Cerebellar nuclear complex (tissue), 1 donor: ENCODE data around the gene ZNF821.
A peak's percentile ranks its signal among the peaks of the same experiment; 100 is the strongest.
"Not testable (repeated sequence)": the region's sequence is repeated elsewhere in the genome, so short reads cannot be mapped to it uniquely, and the experiment has no call there.

Source experiments
- DNase-seq, 2 experiments: peaks; one replicate each; lab custom pipeline; 2025; lab: John Stamatoyannopoulos, UW

Gene ZNF821, protein sequence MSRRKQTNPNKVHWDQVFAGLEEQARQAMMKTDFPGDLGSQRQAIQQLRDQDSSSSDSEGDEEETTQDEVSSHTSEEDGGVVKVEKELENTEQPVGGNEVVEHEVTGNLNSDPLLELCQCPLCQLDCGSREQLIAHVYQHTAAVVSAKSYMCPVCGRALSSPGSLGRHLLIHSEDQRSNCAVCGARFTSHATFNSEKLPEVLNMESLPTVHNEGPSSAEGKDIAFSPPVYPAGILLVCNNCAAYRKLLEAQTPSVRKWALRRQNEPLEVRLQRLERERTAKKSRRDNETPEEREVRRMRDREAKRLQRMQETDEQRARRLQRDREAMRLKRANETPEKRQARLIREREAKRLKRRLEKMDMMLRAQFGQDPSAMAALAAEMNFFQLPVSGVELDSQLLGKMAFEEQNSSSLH

DNA sequence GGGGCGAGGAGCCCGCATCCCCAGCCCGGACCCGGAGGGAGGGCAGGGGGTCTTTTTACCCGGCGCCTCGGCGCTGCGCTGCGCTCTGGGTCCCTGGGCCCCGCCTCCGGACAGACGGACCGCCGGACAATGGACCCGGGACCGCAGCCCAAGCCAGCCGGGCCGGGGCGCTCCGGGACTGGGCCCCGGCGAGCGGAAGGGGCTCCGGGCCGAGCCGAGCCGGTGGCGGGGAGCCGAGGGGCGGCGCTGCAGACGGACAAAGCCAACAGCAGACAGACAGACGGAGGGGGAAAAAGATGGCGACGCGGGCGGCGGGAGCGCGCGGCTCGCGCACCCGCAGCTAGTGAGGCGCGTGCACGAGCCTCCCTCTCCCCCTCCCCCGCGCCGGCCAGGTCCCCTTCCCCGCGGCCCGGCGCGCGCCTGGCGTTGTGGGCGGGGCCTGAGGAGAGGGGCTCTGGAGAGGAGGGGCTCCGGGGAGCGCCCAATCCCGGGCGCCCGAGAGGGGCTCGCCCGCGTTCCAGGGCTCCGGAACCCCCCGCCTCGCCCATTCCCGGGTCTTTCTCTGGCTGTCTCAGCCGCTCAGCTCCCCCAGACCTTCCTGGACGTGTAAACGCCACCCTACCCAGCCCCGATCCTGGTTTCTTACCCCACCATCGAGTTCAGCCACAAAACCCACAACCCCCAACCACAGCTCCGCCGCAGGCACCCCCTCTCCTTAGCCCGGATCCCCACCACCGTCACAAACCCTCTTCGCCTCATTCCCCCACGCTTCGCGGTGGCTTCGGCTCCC, at the start of gene ZNF821:
Gene ZNF821 (minus strand): TSS at position 334 of the 790 bp plus-strand sequence. CDS start 4,236 bp downstream, outside the sequence.
- DNase-seq: peak in 1 of 2 experiments; percentile 36

DNA sequence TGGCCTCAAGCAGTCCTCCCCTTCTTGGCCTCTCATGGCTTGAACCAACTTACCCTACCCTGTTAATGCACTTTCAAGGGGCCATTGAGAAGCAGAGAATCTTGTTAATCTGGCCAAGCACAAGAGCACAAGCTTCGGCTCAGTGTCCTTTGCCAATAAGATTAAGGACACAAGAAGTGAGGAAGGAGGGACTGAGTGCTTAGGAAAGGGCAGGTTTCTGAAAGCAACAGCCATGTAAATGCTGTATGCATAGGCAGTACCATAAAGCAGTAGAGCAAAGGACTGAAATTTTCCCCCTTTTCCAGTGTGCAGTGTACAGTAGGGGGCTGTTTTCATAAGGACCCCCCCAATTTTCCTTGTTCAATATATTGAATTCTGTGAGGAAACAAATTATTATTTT, 49.0 kb upstream of the ZNF821 start:
- DNase-seq: no peak

DNA sequence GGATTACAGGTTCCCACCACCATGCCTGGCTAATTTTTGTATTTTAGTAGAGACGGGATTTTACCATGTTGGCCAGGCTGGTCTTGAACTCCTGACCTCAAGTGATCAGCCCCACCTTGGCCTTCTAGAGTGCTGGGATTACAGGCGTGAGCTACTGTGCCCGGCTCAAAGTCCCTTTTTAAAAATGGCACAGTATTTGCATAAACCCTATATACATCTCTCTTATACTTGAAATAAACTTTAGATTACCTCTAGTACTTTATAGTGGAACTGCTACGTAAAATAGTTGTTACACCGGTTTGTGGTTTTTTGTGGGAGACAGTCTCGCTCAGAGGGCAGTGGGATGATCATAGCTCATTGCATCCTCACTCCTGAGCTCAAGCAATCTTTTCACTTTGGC, 47.6 kb upstream of the ZNF821 start:
- DNase-seq: no peak

- no peak for DNase-seq
Observed at GRCh38 chr16:71931001-71931400, 47.0 kb upstream of the ZNF821 start.

DNA sequence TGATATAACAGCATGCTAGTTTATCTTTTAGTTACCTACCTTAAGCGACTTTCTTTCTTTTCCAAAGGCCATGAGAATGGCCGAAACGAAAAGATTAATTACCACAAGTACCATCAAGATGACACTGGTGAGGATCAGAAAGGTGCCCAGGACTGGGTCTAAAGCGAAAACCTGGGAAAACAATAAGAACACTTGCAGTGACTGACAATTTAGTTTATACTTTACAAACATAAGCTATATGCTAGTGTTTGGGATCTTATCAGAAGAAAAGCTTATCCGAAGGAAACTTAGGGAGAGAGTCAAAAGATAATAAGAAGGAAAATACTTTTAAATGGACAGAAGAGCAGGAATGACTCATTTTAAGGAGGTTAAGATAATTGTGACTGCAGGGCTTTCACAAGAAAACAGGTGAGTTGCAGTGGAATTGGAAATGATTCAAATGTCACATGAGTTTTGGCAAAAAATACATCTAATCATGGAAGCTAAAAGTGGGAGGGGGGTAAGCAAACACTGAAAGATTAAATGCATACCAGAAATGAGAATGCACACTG, 46.1 kb upstream of the ZNF821 start:
- no peak for DNase-seq

- no peak for DNase-seq
Observed at GRCh38 chr16:71929048-71929447, 45.1 kb upstream of the ZNF821 start.

DNA sequence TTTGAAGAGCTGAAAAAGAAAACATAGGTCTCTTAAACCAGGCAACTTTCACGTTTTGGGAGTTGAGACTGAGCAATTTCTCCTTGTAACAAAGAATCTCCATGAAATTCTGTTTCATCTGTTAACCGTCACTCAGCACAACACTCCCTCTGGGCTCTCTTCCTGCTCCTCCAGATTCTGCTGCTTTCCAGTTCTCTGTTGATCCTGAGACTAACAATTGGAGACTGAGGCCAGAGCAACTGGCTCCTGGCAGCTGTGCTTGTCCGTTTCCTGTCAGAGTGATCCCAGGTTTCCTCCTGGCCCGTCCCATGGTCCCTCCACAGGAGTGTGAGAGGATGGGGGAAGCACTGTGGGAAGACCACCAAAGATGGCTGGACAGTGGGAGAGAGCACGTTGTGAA, 43.8 kb upstream of the ZNF821 start:
- DNase-seq: no peak

DNA sequence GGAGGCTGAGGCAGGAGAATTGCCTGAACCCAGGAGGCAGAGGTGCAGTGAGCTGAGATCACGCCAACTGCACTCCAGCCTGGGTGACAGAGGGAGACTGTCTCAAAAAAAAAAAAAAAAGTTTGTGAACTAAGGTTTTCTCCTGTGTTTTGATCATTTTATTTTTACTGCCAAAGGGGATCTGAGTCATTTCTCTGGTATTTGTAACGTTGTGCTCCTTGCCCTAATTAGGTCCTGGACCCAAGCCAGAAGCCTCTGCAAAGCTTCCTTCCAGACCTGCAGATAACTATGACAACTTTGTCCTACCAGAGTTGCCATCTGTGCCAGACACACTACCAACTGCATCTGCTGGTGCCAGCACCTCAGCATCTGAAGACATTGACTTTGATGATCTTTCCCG, 43.4 kb upstream of the ZNF821 start:
- no peak for DNase-seq

- DNase-seq: no peak
Observed at GRCh38 chr16:71924710-71925109, 40.7 kb upstream of the ZNF821 start.

- DNase-seq: no peak
Observed at GRCh38 chr16:71923941-71924690, 40.1 kb upstream of the ZNF821 start.

- DNase-seq: no peak
Observed at GRCh38 chr16:71920658-71921057, 36.7 kb upstream of the ZNF821 start.

DNA sequence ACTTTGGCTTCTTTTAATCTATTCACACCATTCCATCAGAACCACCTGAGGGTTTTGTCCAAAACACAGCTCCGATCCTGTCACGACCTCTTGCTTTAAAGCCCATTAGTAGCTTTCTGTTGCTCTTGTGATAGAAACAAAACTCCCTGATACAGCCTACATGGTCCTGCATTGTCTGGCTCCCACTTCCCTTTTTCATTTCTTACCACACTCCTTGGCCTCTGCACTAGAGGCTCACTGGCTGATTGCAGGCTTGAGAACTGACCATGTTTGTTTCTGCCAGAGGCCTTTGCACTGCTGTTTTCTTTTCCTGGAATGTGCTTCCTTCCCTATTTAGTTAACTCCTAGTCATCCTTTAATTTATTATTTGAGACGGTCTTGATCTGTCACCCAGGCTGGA, 35.1 kb upstream of the ZNF821 start:
- no peak for DNase-seq

- no peak for DNase-seq
Observed at GRCh38 chr16:71917900-71918299, 33.9 kb upstream of the ZNF821 start.

- DNase-seq: no peak
Observed at GRCh38 chr16:71916397-71916920, 32.5 kb upstream of the ZNF821 start.

GRCh38 chr16:71915350-71915749, 31.4 kb upstream of the ZNF821 start:
- DNase-seq: no peak

DNA sequence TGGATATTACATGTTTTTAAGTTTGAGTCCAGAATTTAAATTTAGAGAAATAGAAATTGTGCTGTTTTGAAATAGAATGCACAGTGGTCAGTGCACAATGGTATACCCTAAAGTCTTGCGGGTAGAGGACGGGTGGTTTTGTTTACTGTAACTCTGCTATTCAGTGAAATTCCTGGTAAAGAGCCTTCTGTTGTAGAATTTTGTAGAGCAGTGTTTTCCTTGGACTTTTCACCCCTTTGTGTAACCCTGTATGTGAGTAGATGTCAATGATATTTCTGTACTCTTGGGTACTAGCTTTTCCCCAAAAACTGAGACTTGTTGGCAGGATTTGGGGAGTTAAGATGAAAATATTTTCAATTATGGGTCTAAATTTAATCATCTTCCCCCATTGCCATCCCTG, 30.8 kb upstream of the ZNF821 start:
- no peak for DNase-seq

DNA sequence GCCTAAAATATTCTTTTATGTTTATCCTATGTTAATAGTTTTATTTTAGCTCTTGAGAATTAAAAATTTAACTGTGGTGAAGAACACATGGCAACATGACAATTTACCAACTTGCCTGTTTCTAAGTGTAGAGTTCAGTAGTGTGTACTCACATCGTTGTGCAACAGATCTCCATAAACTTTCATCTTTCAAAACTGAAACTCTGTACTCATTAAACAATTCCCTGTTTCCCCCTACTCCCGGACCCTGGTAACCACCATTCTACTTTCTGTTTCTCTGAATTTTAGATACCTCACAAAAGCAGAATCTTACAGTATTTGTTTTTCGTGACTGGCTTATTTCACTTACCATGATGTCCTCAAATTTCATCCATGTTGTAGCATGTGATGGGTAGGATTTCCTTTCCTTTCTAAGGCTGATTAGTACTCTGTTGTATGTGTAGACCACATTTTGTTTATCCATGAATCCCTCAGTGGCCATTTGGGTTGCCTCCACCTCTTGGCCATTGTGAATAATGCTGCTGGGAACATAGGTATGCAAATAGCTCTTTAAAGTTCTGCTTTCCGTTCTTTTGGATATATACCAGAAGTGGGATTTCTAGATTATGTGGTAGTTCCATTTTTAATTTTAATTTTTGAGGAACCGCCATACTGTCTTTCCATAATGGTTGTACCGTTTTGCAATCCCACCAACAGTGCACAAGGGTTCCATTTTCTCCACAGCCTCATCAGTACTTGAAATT, 28.7 kb upstream of the ZNF821 start:
- DNase-seq: no peak

DNA sequence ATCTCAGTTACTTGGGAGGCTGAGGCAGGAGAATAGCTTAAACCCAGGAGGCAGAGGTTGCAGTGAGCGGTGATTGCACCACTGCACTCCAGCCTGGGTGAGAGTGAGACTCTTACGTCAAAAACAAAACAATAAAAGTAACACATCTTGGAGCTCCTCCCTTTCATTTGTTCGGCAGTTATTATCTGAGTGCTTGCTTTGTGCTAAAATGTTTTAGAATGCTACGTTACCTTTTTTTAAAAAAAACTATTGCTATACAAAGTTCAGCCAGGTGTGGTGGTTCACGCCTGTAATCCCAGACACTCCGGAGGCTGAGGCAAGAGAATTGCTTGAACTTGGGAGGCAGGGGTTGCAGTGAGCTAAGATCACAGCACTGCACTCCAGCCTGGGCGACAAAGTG, 27.1 kb upstream of the ZNF821 start:
- DNase-seq: no peak

GRCh38 chr16:71905765-71906164, 21.8 kb upstream of the ZNF821 start:
- DNase-seq: not testable (repeated sequence)

- DNase-seq: no peak
Observed at GRCh38 chr16:71904239-71904638, 20.3 kb upstream of the ZNF821 start.

GRCh38 chr16:71903608-71904007, 19.6 kb upstream of the ZNF821 start:
- DNase-seq: no peak
